ENCODE results near the gene TMEM109. TPM values are rescaled to one million over a fixed set of nuclear protein-coding genes. Genes with fewer than 3 reads are reported as not detected.

The TMEM109 gene
- total and polyA plus RNA-seq, 2 experiments from 2014 or later = 17.4 to 17.7 TPM

GRCh38 chr11:60872124-60872960 lies 41.6 kb upstream of the TMEM109 start:
- Histone ChIP-seq H3K4me3 (no peak overlapping the region), H3K9me2 (ENCODE audit: insufficient read depth) (no peaks in the 10 kb centered on the region), H3K27me3 (ENCODE audit: insufficient read depth) (no peaks in the 10 kb centered on the region), H3K4me2 (no peak overlapping the region), H3K36me3 (ENCODE audit: insufficient read depth) (no peaks in the 10 kb centered on the region), H3K27ac (ENCODE audit: low read depth) (no peak overlapping the region), H3K4me1 (ENCODE audit: insufficient read depth) (no peaks in the 10 kb centered on the region), H3K79me2 (replicated peaks; ENCODE audit: insufficient read depth) (no peaks in the 10 kb centered on the region), H2AFZ (no peak overlapping the region), H4K20me1 (replicated peaks; ENCODE audit: insufficient read depth) (no peaks in the 10 kb centered on the region), H3F3A (replicated peaks; ENCODE audit: low read depth) (no peaks in the 10 kb centered on the region)
- ATAC-seq = no peak
- peaks cover 2% of the 10 kb centered on the region for H3K27me3 Mint-ChIP-seq (ENCODE audit: insufficient read depth, low read depth, poor library complexity)
- H3K27ac Mint-ChIP-seq = no peak overlapping the region
- H3K9me3 Mint-ChIP-seq = no peaks in the 10 kb centered on the region; the same call in 2 of the 3 replicates
- no peak for TF ChIP-seq EZH2phosphoT487 (IDR thresholded peaks at IDR 0.05; ENCODE audit: unreplicated experiment)
- no peak for TF ChIP-seq NANOG (IDR thresholded peaks at IDR 0.05; ENCODE audit: borderline replicate concordance)
- no peak for TF ChIP-seq JUNB (IDR thresholded peaks at IDR 0.05; ENCODE audit: unreplicated experiment)
- no peak for TF ChIP-seq CREB1 (CRISPR knock-in tag; IDR thresholded peaks at IDR 0.05; ENCODE audit: low read depth)
- no peak for TF ChIP-seq EZH2 (IDR thresholded peaks at IDR 0.05; ENCODE audit: low read depth, unreplicated experiment)
- no peak for TF ChIP-seq ZNF462 (CRISPR knock-in tag; IDR thresholded peaks at IDR 0.05)
- no peak for TF ChIP-seq ZNF331 (CRISPR knock-in tag; IDR thresholded peaks at IDR 0.05; ENCODE audit: low read depth)
- TF ChIP-seq REST (IDR thresholded peaks at IDR 0.05; ENCODE audit: unreplicated experiment) = no peak
- TF ChIP-seq CTCF (conservative IDR thresholded peaks at IDR 0.05; ENCODE audit: low read depth in 2 of 2) = no peak
- no peak for TF ChIP-seq POLR2AphosphoS5 (IDR thresholded peaks at IDR 0.05; ENCODE audit: low read depth)
- no peak for TF ChIP-seq STAT1 (IDR thresholded peaks at IDR 0.05; ENCODE audit: unreplicated experiment)
- no peak for TF ChIP-seq ETS1 (IDR thresholded peaks at IDR 0.05)
- TF ChIP-seq ZNF114 (CRISPR knock-in tag; IDR thresholded peaks at IDR 0.05) = no peak
- H3K36me3 Mint-ChIP-seq (ENCODE audit: low read depth) = no peaks in the 10 kb centered on the region
- H3K4me1 Mint-ChIP-seq = peaks cover 6% of the 10 kb centered on the region; the same call in 2 of the 3 replicates
- no peak overlapping the region for H3K4me3 Mint-ChIP-seq
- DNase-seq (ENCODE audit: low spot score) = no peak

Data from GM23338 (cell line).